Endothelial cell of umbilical vein (primary cell): ENCODE measurements around the gene ARHGEF11. TPM values are rescaled to one million over a fixed set of nuclear protein-coding genes. Genes with fewer than 3 reads are reported as not detected.

Source experiments
- BruUV-seq: library from RNA; stranded (reverse); fragments of 400-500 nt; replicated peaks from 2 replicates; lab custom pipeline; 2021; lab: Mats Ljungman, UMichigan
- CTCF ChIA-PET: fragments of 300-600, 350-600 bp; sonication (Branson Sonifier 250); formaldehyde crosslinking; loops from one replicate; lab custom pipeline; 2021; ENCODE audit warnings: antibody characterized with exemption, inconsistent platforms; lab: Charles Lee
- POLR2A ChIA-PET: fragments of 300-600, 350-600 bp; sonication (Branson Sonifier 250); formaldehyde crosslinking; loops from one replicate; lab custom pipeline; 2021; ENCODE audit warnings: antibody characterized with exemption, inconsistent platforms; lab: Charles Lee
- DNase-seq: peaks from one replicate; pipeline ENCODE4 v3.0.0-alpha.2; 2011; ENCODE audit warnings: low read depth, low spot score
- FAIRE-seq: peaks from 2 replicates; lab custom pipeline; 2011; peaks lifted over from hg19 to GRCh38; lab: Jason Lieb, UNC
- H2AFZ ChIP-seq: 2 replicates; pipeline ENCODE4 v1.6.0; 2012; ENCODE audit warnings: low read depth, low read length, control low read depth, inconsistent platforms
- H3K27ac ChIP-seq: 2 replicates; pipeline ENCODE4 v1.5.1; 2011; ENCODE audit warnings: low read depth, mild to moderate bottlenecking, control low read depth, low read length, moderate library complexity; ENCODE audit not compliant: insufficient read depth
- H3K27me3 ChIP-seq, 2 experiments: 2 replicates each; pipeline versions ENCODE4 v1.6.0 to v1.6.1; 2011; ENCODE audit warnings: low read length in 2 of 2, mixed read lengths in 1 of 2; ENCODE audit not compliant: control insufficient read depth in 2 of 2, insufficient read depth in 2 of 2
- H3K36me3 ChIP-seq, 2 experiments: 2 replicates in 1 of 2; 3 replicates in 1 of 2; pipeline ENCODE4 v1.5.1; 2011; ENCODE audit warnings: low read length in 2 of 2, mild to moderate bottlenecking in 1 of 2, moderate library complexity in 1 of 2; ENCODE audit not compliant: control insufficient read depth in 2 of 2, insufficient read depth in 2 of 2; ENCODE audit errors: extremely low read depth in 1 of 2
- H3K4me1 ChIP-seq: 3 replicates; pipeline ENCODE4 v1.5.1; 2011; ENCODE audit warnings: mild to moderate bottlenecking, low read length; ENCODE audit not compliant: control insufficient read depth, insufficient read depth; ENCODE audit errors: extremely low read depth
- H3K4me2 ChIP-seq: 2 replicates; pipeline ENCODE4 v1.6.1; 2011; ENCODE audit warnings: low read length, control low read depth, mixed read lengths; ENCODE audit not compliant: insufficient read depth
- H3K4me3 ChIP-seq, 3 experiments: fragments of 200-600 bp in 1 of 3; sonication (generic), shearing (Covaris generic) in 1 of 3; replicated peaks in 1 of 3; 2 replicates each; pipeline ENCODE4 v1.5.1; 2011 to 2016; ENCODE audit warnings: control low read depth in 3 of 3, low read length in 3 of 3, mild to moderate bottlenecking in 2 of 3, inconsistent platforms in 1 of 3, low read depth in 1 of 3, moderate library complexity in 1 of 3; ENCODE audit not compliant: insufficient read depth in 1 of 3
- H3K79me2 ChIP-seq: 2 replicates; pipeline ENCODE4 v1.6.0; 2012; ENCODE audit warnings: low read length, inconsistent platforms; ENCODE audit not compliant: control insufficient read depth, insufficient read depth
- H3K9ac ChIP-seq: replicated peaks from 2 replicates; pipeline ENCODE3; 2011; ENCODE audit warnings: low read length, control low read depth; ENCODE audit not compliant: insufficient read depth; ENCODE audit errors: extremely low read depth
- H3K9me1 ChIP-seq: replicated peaks from 3 replicates; pipeline ENCODE4 v1.6.0; 2011; ENCODE audit warnings: mild to moderate bottlenecking, low read length; ENCODE audit not compliant: control insufficient read depth, insufficient read depth; ENCODE audit errors: extremely low read depth
- H3K9me3 ChIP-seq: replicated peaks from 2 replicates; pipeline ENCODE4 v1.5.1; 2012; ENCODE audit warnings: low read length, inconsistent platforms; ENCODE audit not compliant: control insufficient read depth, insufficient read depth
- H4K20me1 ChIP-seq: replicated peaks from 2 replicates; pipeline ENCODE3; 2011; ENCODE audit warnings: mild to moderate bottlenecking, low read length; ENCODE audit not compliant: control insufficient read depth, insufficient read depth; ENCODE audit errors: extremely low read depth
- CTCF ChIP-seq, 2 donors: IDR thresholded peaks; 1 replicate in 1 of 2; 2 replicates in 1 of 2; pipeline ENCODE4 v1.5.1; 2011; ENCODE audit warnings: low read length in 2 of 2, mild to moderate bottlenecking in 2 of 2, moderate library complexity in 2 of 2, control low read depth in 1 of 2, inconsistent platforms in 1 of 2, low read depth in 1 of 2; ENCODE audit not compliant: insufficient read depth in 1 of 2; ENCODE audit errors: extremely low read depth in 1 of 2
- EZH2 ChIP-seq: IDR thresholded peaks from 2 replicates; pipeline ENCODE4 v1.6.1; 2012; ENCODE audit warnings: borderline replicate concordance, low read depth, mild to moderate bottlenecking, moderate library complexity, low read length, inconsistent platforms; ENCODE audit not compliant: severe bottlenecking
- FOS ChIP-seq: IDR thresholded peaks from 2 replicates; pipeline ENCODE4 v1.6.1; 2011; ENCODE audit warnings: mild to moderate bottlenecking, low read length, moderate library complexity, borderline replicate concordance; ENCODE audit not compliant: insufficient read depth
- GATA2 ChIP-seq: IDR thresholded peaks from 2 replicates; pipeline ENCODE4 v1.7.0; 2011; ENCODE audit warnings: low read depth, mild to moderate bottlenecking, moderate library complexity, mixed read lengths, low read length; ENCODE audit not compliant: insufficient read length, insufficient read depth
- JUN ChIP-seq: IDR thresholded peaks from 2 replicates; pipeline ENCODE4 v1.6.1; 2011; ENCODE audit warnings: borderline replicate concordance, low read depth; ENCODE audit not compliant: insufficient read length, insufficient read depth
- MAX ChIP-seq: IDR thresholded peaks from 2 replicates; pipeline ENCODE4 v1.6.1; 2011; ENCODE audit not compliant: insufficient read depth, insufficient read length
- MYC ChIP-seq: IDR thresholded peaks from one replicate; pipeline ENCODE4 v1.6.1; 2011; ENCODE audit warnings: mild to moderate bottlenecking, low read depth, low read length
- POLR2A ChIP-seq: IDR thresholded peaks from 2 replicates; pipeline ENCODE4 v1.6.1; 2012; ENCODE audit warnings: low read depth, mild to moderate bottlenecking, control low read depth, low read length
- POLR2AphosphoS5 ChIP-seq: IDR thresholded peaks from 2 replicates; pipeline ENCODE4 v1.6.1; 2012; ENCODE audit warnings: low read depth, mild to moderate bottlenecking, control low read depth, low read length, moderate library complexity; ENCODE audit not compliant: insufficient read depth
- dilution Hi-C: fragments of 300-500 bp; cut with MboI; formaldehyde crosslinking; loops from one replicate; pipeline ENCODE4 v1.15.0; 2019; ENCODE audit warnings: low sequenced_read_pairs; ENCODE audit not compliant: extremely low pct_ligation_motif_present
- intact Hi-C: fragments of 100-400 bp; cut with micrococcal nuclease; formaldehyde crosslinking; loops from one replicate; pipeline ENCODE4 v1.10.0; 2022
- polyA plus RNA-seq, 4 experiments: library from polyadenylated mRNA; depleted of rRNA in 3 of 4; stranded (reverse) in 3 of 4; unstranded in 1 of 4; fragments of >200 nt; gene quantifications; 2 replicates each; pipeline versions ENCODE4 v1.2.1 to v1.2.3, GENCODE V29; 2011 to 2012; ENCODE audit warnings: missing spikeins in 1 of 4
- total RNA-seq: library from RNA; stranded (reverse); gene quantifications from 2 replicates; pipeline ENCODE4 v1.2.3, GENCODE V29; 2021

ARHGEF11 gene
- total and polyA plus RNA-seq, 2 donors (not counting 3 experiments of a cell fraction or from before 2014, with no cell fraction given): 18.2 to 28.0 TPM

- ChIA-PET POLR2A (no interaction called here), CTCF (no interaction called here)
- dilution Hi-C loops (no loop called here), intact Hi-C loops (no loop called here)
- Histone ChIP-seq H3K9ac (no peak overlapping the region), H3K27me3 (no peaks in the 10 kb centered on the region), H2AFZ (no peak overlapping the region), H3K4me2 (no peak overlapping the region), H3K79me2 (no peaks in the 10 kb centered on the region), H3K9me1 (no peaks in the 10 kb centered on the region), H3K4me3 (no peak overlapping the region), H3K9me3 (no peaks in the 10 kb centered on the region), H3K27ac (no peak overlapping the region), H3K4me1 (peaks cover 6% of the 10 kb centered on the region), H4K20me1 (no peaks in the 10 kb centered on the region), H3K36me3 (peaks cover 12 to 29% of the 10 kb centered on the region in 2 experiments)
- no peak for TF ChIP-seq GATA2
- no peak for TF ChIP-seq FOS
- no peak for TF ChIP-seq POLR2AphosphoS5
- no peak for TF ChIP-seq MAX
- no peak for TF ChIP-seq POLR2A
- no peak for TF ChIP-seq MYC
- TF ChIP-seq EZH2: no peak
- FAIRE-seq (no peak), DNase-seq (no peak)
- no TSS peak for BruUV-seq
Observed at GRCh38 chr1:156953571-156953970, 92.0 kb downstream of the ARHGEF11 start.

- no peak overlapping the region for H3K4me2 ChIP-seq
- H4K20me1 ChIP-seq: no peaks in the 10 kb centered on the region
- ChIA-PET CTCF (interaction anchor here (1.3 kb wide), 1 partner anchor 123 kb away, joined by 4 read pairs; no protein-coding TSS in a partner anchor), POLR2A (no interaction called here)
- no peak for TF ChIP-seq FOS
- TF ChIP-seq EZH2: no peak
- TF ChIP-seq CTCF (IDR thresholded peaks at IDR 0.05; ENCODE audit: extremely low read depth in 1 of 2, insufficient read depth in 1 of 2, low read depth in 1 of 2, low read length in 2 of 2): no peak
- TF ChIP-seq GATA2: no peak
- TF ChIP-seq MYC: no peak
- TF ChIP-seq POLR2A: no peak
- no peak for TF ChIP-seq MAX
- no peak for TF ChIP-seq JUN
- no peak for TF ChIP-seq POLR2AphosphoS5
- no peak overlapping the region for H3K4me3 ChIP-seq
- H3K27ac ChIP-seq: no peak overlapping the region
- intact Hi-C loops: no loop called here
- no peaks in the 10 kb centered on the region for H3K9me1 ChIP-seq
- no TSS peak for BruUV-seq
- H2AFZ ChIP-seq: no peak overlapping the region
- no peaks in the 10 kb centered on the region for H3K4me1 ChIP-seq
- no peak overlapping the region for H3K9ac ChIP-seq
- dilution Hi-C loops: no loop called here
- no peak for FAIRE-seq
- H3K79me2 ChIP-seq: no peaks in the 10 kb centered on the region
- peaks cover 17 to 39% of the 10 kb centered on the region in 2 experiments for H3K36me3 ChIP-seq
- no peaks in the 10 kb centered on the region for H3K9me3 ChIP-seq
- no peaks in the 10 kb centered on the region for H3K27me3 ChIP-seq
- DNase-seq: no peak
Observed at GRCh38 chr1:156951371-156951770, 94.2 kb downstream of the ARHGEF11 start.
